Measurements from ENCODE around the gene MYO5B.
A peak's percentile ranks its signal among the peaks of the same experiment; 100 is the strongest.

MYO5B gene

GRCh38 chr18:50014606-50015005 is 180.3 kb downstream of the MYO5B start:
- H3K4me3 ChIP-seq (ENCODE audit: low read depth, low read length), result no peak overlapping the region
- TF ChIP-seq CTCF (IDR thresholded peaks at IDR 0.05; ENCODE audit: insufficient read depth, low read depth, low read length, missing control alignments), result no peak
- DNase-seq (ENCODE audit: low read depth), result no peak

GRCh38 chr18:50013363-50014138 is 181.4 kb downstream of the MYO5B start:
- no peak for TF ChIP-seq CTCF (IDR thresholded peaks at IDR 0.05; ENCODE audit: insufficient read depth, low read depth, low read length, missing control alignments)
- no peak overlapping the region for H3K4me3 ChIP-seq (ENCODE audit: low read depth, low read length)
- no peak for DNase-seq (ENCODE audit: low read depth)

GRCh38 chr18:50011813-50012435 is 183.0 kb downstream of the MYO5B start:
- DNase-seq (ENCODE audit: low read depth), result no peak
- no peak for TF ChIP-seq CTCF (IDR thresholded peaks at IDR 0.05; ENCODE audit: insufficient read depth, low read depth, low read length, missing control alignments)
- no peak overlapping the region for H3K4me3 ChIP-seq (ENCODE audit: low read depth, low read length)

- H3K4me3 ChIP-seq (ENCODE audit: low read depth, low read length), result no peak overlapping the region
- peak; percentile 71 for TF ChIP-seq CTCF (IDR thresholded peaks at IDR 0.05; ENCODE audit: insufficient read depth, low read depth, low read length, missing control alignments)
- peak; percentile 69 for DNase-seq (ENCODE audit: low read depth)
Observed at GRCh38 chr18:50009773-50010335, 185.1 kb downstream of the MYO5B start.

GRCh38 chr18:50008306-50008705 is 186.6 kb downstream of the MYO5B start:
- no peak for DNase-seq (ENCODE audit: low read depth)
- no peak overlapping the region for H3K4me3 ChIP-seq (ENCODE audit: low read depth, low read length)
- no peak for TF ChIP-seq CTCF (IDR thresholded peaks at IDR 0.05; ENCODE audit: insufficient read depth, low read depth, low read length, missing control alignments)

GRCh38 chr18:50006470-50007046 is 188.4 kb downstream of the MYO5B start:
- TF ChIP-seq CTCF (IDR thresholded peaks at IDR 0.05; ENCODE audit: insufficient read depth, low read depth, low read length, missing control alignments), result no peak
- DNase-seq (ENCODE audit: low read depth), result no peak
- no peak overlapping the region for H3K4me3 ChIP-seq (ENCODE audit: low read depth, low read length)
